Epidermal melanocyte (primary cell): Measurements from ENCODE around the gene SYTL3.
A peak's percentile ranks its signal among the peaks of the same experiment; 100 is the strongest.

ENCODE experiments used
- DNase-seq: peaks from one replicate; pipeline ENCODE4 v3.0.0; 2011; ENCODE audit warnings: low spot score; ENCODE audit not compliant: insufficient read length

The SYTL3 gene

GRCh38 chr6:158717341-158718330 lies 67.8 kb downstream of the SYTL3 start:
- DNase-seq, result no peak

- no peak for DNase-seq
Observed at GRCh38 chr6:158718461-158719046, 68.7 kb downstream of the SYTL3 start.

GRCh38 chr6:158722176-158722729 lies 72.4 kb downstream of the SYTL3 start:
- DNase-seq, result no peak

- DNase-seq, result no peak
Observed at GRCh38 chr6:158725704-158726103, 75.8 kb downstream of the SYTL3 start.

GRCh38 chr6:158729906-158730540 lies 80.2 kb downstream of the SYTL3 start:
- DNase-seq, result no peak

- no peak for DNase-seq
Observed at GRCh38 chr6:158730541-158730907, 80.7 kb downstream of the SYTL3 start.

- no peak for DNase-seq
Observed at GRCh38 chr6:158735009-158735408, 85.2 kb downstream of the SYTL3 start.

- DNase-seq, result no peak
Observed at GRCh38 chr6:158737082-158737709, 87.3 kb downstream of the SYTL3 start.

GRCh38 chr6:158737710-158738615 lies 88.1 kb downstream of the SYTL3 start:
- DNase-seq, result no peak

- no peak for DNase-seq
Observed at GRCh38 chr6:158739673-158740072, 89.8 kb downstream of the SYTL3 start.

GRCh38 chr6:158743033-158743651 lies 93.3 kb downstream of the SYTL3 start:
- no peak for DNase-seq

- no peak for DNase-seq
Observed at GRCh38 chr6:158744986-158745430, 95.2 kb downstream of the SYTL3 start.

GRCh38 chr6:158751224-158751623 lies 101.4 kb downstream of the SYTL3 start:
- DNase-seq, result no peak

GRCh38 chr6:158751921-158752320 lies 102.1 kb downstream of the SYTL3 start:
- DNase-seq, result no peak

GRCh38 chr6:158752613-158753012 lies 102.8 kb downstream of the SYTL3 start:
- peak; percentile 85 for DNase-seq

- no peak for DNase-seq
Observed at GRCh38 chr6:158753811-158754210, 104.0 kb downstream of the SYTL3 start.

GRCh38 chr6:158754738-158755137 lies 104.9 kb downstream of the SYTL3 start:
- DNase-seq, result no peak

GRCh38 chr6:158755636-158756035 lies 105.8 kb downstream of the SYTL3 start:
- DNase-seq, result no peak

- no peak for DNase-seq
Observed at GRCh38 chr6:158756126-158756525, 106.3 kb downstream of the SYTL3 start.
